HepG2 (cell line): ENCODE results near the gene CALU. TPM values are rescaled to one million over a fixed set of nuclear protein-coding genes. Genes with fewer than 3 reads are reported as not detected.

Experiments
- BCL6 ChIP-seq: IDR thresholded peaks from 2 replicates; pipeline ENCODE4 v1.6.1; 2016; ENCODE audit warnings: missing genetic modification reagents, missing compliant biosample characterization
- CBFB ChIP-seq: sonication (generic); formaldehyde crosslinking; IDR thresholded peaks from 2 replicates; pipeline ENCODE4 v1.4.0; 2020; ENCODE audit warnings: missing genetic modification reagents
- EP300 ChIP-seq, 3 experiments: sonication (generic) in 1 of 3; formaldehyde crosslinking in 1 of 3; IDR thresholded peaks; 2 replicates each; pipeline versions ENCODE4 v1.5.1 to v1.6.1; 2011 to 2020; ENCODE audit warnings: low read depth in 2 of 3, low read length in 2 of 3, borderline replicate concordance in 1 of 3, improper control_type of control experiment in 1 of 3, mild to moderate bottlenecking in 1 of 3, missing genetic modification reagents in 1 of 3, moderate library complexity in 1 of 3
- GATA4 ChIP-seq: sonication (generic); IDR thresholded peaks from 2 replicates; pipeline ENCODE4 v1.6.1; 2016; ENCODE audit warnings: antibody characterized with exemption, low read depth, borderline replicate concordance
- GATAD1 ChIP-seq: IDR thresholded peaks from 2 replicates; pipeline ENCODE4 v1.6.1; 2016; ENCODE audit warnings: missing genetic modification reagents, missing compliant biosample characterization
- JUND ChIP-seq: sonication (generic); formaldehyde crosslinking; IDR thresholded peaks from 2 replicates; pipeline ENCODE4 v1.8.0; 2022; ENCODE audit warnings: mild to moderate bottlenecking, missing genetic modification reagents
- LBX2 ChIP-seq: sonication (generic); formaldehyde crosslinking; IDR thresholded peaks from 2 replicates; pipeline ENCODE4 v1.5.0; 2020; ENCODE audit warnings: missing genetic modification reagents, mild to moderate bottlenecking, borderline replicate concordance
- PCBP2 ChIP-seq: fragments of 200-400 bp; formaldehyde crosslinking; optimal IDR thresholded peaks from 2 replicates; pipeline ENCODE3; 2018; ENCODE audit warnings: low read length, low read depth; ENCODE audit not compliant: poor library complexity, severe bottlenecking
- REST ChIP-seq, 2 experiments: IDR thresholded peaks; 2 replicates each; pipeline ENCODE4 v1.6.1; 2011 to 2012; ENCODE audit warnings: low read length in 2 of 2, borderline replicate concordance in 1 of 2, low read depth in 1 of 2, mild to moderate bottlenecking in 1 of 2, moderate library complexity in 1 of 2
- RFX3 ChIP-seq: IDR thresholded peaks from 2 replicates; pipeline ENCODE4 v1.6.1; 2016; ENCODE audit warnings: missing biosample characterization, missing genetic modification reagents
- ZBTB42 ChIP-seq: sonication (generic); formaldehyde crosslinking; IDR thresholded peaks from 2 replicates; pipeline ENCODE4 v1.5.0; 2020; ENCODE audit warnings: mild to moderate bottlenecking, missing genetic modification reagents
- ZBTB46 ChIP-seq: sonication (generic); formaldehyde crosslinking; IDR thresholded peaks from 2 replicates; pipeline ENCODE4 v1.4.0; 2020; ENCODE audit warnings: mild to moderate bottlenecking, missing genetic modification reagents, borderline replicate concordance
- ZNF276 ChIP-seq: sonication (generic); formaldehyde crosslinking; IDR thresholded peaks from 2 replicates; pipeline ENCODE4 v1.4.0; 2020; ENCODE audit warnings: mild to moderate bottlenecking, low read depth, missing genetic modification reagents
- ZNF609 ChIP-seq: sonication (generic); formaldehyde crosslinking; IDR thresholded peaks from 2 replicates; pipeline ENCODE4 v1.4.0; 2020; ENCODE audit warnings: mild to moderate bottlenecking, missing genetic modification reagents, borderline replicate concordance
- ZNF781 ChIP-seq: sonication (generic); formaldehyde crosslinking; IDR thresholded peaks from 2 replicates; pipeline ENCODE4 v1.5.1; 2020; ENCODE audit warnings: borderline replicate concordance, mild to moderate bottlenecking, missing genetic modification reagents; ENCODE audit errors: not compliant biosample characterization
- polyA plus RNA-seq, 8 experiments: library from polyadenylated mRNA; depleted of rRNA in 3 of 8; stranded (reverse) in 7 of 8; unstranded in 1 of 8; fragments of >200 nt; fragmentation: Illumina TruSeq in 4 of 8; extraction: Trizol in 4 of 8; gene quantifications; 2 replicates each; pipeline versions ENCODE4 v1.2.1 to v1.2.3, GENCODE V29; 2011 to 2016; ENCODE audit warnings: low read depth in 4 of 8, missing spikeins in 1 of 8, mixed read lengths in 1 of 8; ENCODE audit not compliant: insufficient read depth in 1 of 8
- total RNA-seq, 5 experiments: library from RNA; depleted of rRNA; stranded (reverse); fragments of >200 nt; fragmentation: Illumina TruSeq; extraction: Trizol; gene quantifications; 2 replicates each; pipeline ENCODE4 v1.2.3, GENCODE V29; 2016; ENCODE audit warnings: low read depth in 1 of 5

CALU gene
- total and polyA plus RNA-seq, 2 of the 13 experiments (the other 11 are each of a cell fraction or from before 2014, with no cell fraction given) = 198 to 252 TPM

- TF ChIP-seq ZNF276 (CRISPR knock-in tag) (no peak), ZNF609 (CRISPR knock-in tag) (no peak), LBX2 (no peak), GATAD1 (CRISPR knock-in tag) (no peak), ZBTB42 (CRISPR knock-in tag) (peak; percentile 89; the same call in 1 of the 2 replicates), GATA4 (no peak), BCL6 (CRISPR knock-in tag) (no peak), PCBP2 (no peak), EP300 (IDR thresholded peaks at IDR 0.05; ENCODE audit: low read depth in 2 of 2, low read length in 2 of 2) (no peak), EP300 (CRISPR knock-in tag; IDR thresholded peaks at IDR 0.05; ENCODE audit: borderline replicate concordance) (no peak), CBFB (no peak), REST (IDR thresholded peaks at IDR 0.05; ENCODE audit: borderline replicate concordance in 1 of 2, low read depth in 1 of 2, low read length in 2 of 2) (no peak), JUND (CRISPR knock-in tag) (no peak), ZBTB46 (CRISPR knock-in tag) (no peak), RFX3 (no peak), ZNF781 (CRISPR knock-in tag) (no peak)
These were observed 44.1 kb downstream of the CALU start (continued) for GRCh38 chr7:128783143-128783861.
